Left colon (tissue), 2 donors: ENCODE measurements around the gene LRRC75A. TPM values are rescaled to one million over a fixed set of nuclear protein-coding genes. Genes with fewer than 3 reads are reported as not detected.
"Not testable (repeated sequence)": the region's sequence is repeated elsewhere in the genome, so short reads cannot be mapped to it uniquely, and the experiment has no call there.

ENCODE experiments used
- ATAC-seq: fragments of 200-7000 bp; cut with Tn5 transposase; one replicate; pipeline ENCODE4 v1.9.1; 2020; ENCODE audit warnings: mild to moderate bottlenecking, moderate library complexity
- DNase-seq, 2 donors: peaks; one replicate each; pipeline ENCODE4 v3.0.0-alpha.2; 2020
- intact Hi-C, 2 donors: fragments of 100-400 bp; cut with DNase I in 1 of 2; cut with micrococcal nuclease in 1 of 2; formaldehyde crosslinking; loops; one replicate each; pipeline versions ENCODE4 v1.11.2 to v1.14.0; 2022; cut with DNase I, micrococcal nuclease
- total RNA-seq, 2 donors: library from RNA; stranded (reverse); fragmentation: NEBNext Ultra II Directional; extraction: Animal tissue kit (Norgen Biotek cat#: 25700); gene quantifications; one replicate each; pipeline ENCODE4 v1.2.1, GENCODE V29; 2021
- donor health status: DM: no; HTN: no; CAD: no.
- donor health status: DM: yes; HTN: yes; CAD: no.

The LRRC75A gene
- total RNA-seq, 2 donors from 2014 or later = 62.3 to 75.3 TPM

GRCh38 chr17:16440901-16441629 lies 50.9 kb downstream of the LRRC75A start:
- DNase-seq (no peak), ATAC-seq (no peak)
- intact Hi-C loops = no loop called here

DNA sequence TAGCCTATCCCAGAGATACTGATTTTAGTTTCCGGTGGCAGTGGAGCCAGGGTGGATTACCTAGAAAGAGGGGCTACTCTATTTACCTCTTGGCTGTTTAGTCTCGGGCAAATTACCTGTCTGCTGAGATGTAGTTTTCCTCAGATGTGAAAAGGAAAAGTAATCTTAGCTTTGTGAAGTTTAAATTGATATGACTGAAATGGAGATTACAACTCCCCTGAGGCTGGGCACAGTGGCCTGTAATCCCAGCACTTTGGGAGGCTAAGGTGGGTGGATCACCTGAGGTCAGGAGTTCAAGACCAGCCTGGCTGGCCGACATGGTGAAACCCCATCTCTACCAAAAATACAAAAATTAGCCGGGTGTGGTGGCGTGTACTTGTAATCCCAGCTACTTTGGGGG lies 51.6 kb downstream of the LRRC75A start:
- intact Hi-C loops, ATAC-seq, DNase-seq: not testable (repeated sequence)

GRCh38 chr17:16439811-16440351 lies 52.1 kb downstream of the LRRC75A start:
- DNase-seq (no peak), ATAC-seq (peak; percentile 5)
- intact Hi-C loops = no loop called here

DNA sequence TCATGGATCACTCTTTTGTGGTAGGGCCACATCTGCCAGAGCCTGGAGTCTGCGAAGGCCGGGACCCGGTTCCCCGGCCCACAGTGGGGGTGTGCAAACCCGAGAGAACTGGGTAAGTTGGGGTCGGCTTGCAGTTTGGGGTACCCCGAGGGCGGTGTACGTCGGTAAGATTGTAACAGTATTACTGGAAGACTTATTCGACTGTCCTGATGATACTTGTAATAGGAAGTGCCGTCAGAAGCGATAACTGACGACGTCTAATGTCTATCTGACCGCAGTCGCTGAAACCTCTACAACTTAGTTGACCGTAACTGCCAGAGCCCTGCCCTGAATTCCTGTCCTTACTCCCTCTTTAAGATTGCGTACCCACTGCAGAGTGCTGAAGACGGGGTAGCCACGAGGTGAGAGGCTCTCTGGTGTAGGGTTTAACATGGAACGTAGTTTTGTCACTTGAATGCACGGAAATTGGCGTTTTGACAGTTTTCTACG lies 52.6 kb downstream of the LRRC75A start:
- intact Hi-C loops = no loop called here
- ATAC-seq (peak; percentile 32), DNase-seq (peak in 1 of 2 donors; percentile 54)

GRCh38 chr17:16438557-16439302 lies 53.3 kb downstream of the LRRC75A start:
- peak; percentile 92 to 96 for DNase-seq
- intact Hi-C loops = no loop called here
- peak; percentile 79 for ATAC-seq

DNA sequence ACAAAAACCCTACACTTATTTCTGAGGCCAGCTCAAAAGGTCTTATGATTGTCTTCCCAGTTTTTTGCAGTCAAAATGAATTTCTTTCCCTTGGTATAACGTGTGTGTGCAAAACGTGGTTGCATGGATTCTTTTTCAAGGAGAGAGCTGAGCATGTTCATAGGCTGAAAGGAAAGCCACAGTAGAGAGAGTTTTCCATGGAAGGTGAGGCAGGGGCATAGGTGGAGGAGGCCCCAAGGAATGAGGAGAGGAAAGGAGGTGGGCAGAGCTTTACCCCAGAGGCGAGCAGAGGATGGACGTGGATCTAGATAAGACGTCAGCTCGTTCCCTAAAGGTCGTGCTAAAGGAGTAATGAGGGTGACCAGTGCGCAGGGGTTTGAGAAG lies 53.8 kb downstream of the LRRC75A start:
- intact Hi-C loops = no loop called here
- DNase-seq = no peak
- peak; percentile 1 for ATAC-seq

GRCh38 chr17:16437083-16437482 lies 54.9 kb downstream of the LRRC75A start:
- intact Hi-C loops = no loop called here
- no peak for DNase-seq
- ATAC-seq = no peak

DNA sequence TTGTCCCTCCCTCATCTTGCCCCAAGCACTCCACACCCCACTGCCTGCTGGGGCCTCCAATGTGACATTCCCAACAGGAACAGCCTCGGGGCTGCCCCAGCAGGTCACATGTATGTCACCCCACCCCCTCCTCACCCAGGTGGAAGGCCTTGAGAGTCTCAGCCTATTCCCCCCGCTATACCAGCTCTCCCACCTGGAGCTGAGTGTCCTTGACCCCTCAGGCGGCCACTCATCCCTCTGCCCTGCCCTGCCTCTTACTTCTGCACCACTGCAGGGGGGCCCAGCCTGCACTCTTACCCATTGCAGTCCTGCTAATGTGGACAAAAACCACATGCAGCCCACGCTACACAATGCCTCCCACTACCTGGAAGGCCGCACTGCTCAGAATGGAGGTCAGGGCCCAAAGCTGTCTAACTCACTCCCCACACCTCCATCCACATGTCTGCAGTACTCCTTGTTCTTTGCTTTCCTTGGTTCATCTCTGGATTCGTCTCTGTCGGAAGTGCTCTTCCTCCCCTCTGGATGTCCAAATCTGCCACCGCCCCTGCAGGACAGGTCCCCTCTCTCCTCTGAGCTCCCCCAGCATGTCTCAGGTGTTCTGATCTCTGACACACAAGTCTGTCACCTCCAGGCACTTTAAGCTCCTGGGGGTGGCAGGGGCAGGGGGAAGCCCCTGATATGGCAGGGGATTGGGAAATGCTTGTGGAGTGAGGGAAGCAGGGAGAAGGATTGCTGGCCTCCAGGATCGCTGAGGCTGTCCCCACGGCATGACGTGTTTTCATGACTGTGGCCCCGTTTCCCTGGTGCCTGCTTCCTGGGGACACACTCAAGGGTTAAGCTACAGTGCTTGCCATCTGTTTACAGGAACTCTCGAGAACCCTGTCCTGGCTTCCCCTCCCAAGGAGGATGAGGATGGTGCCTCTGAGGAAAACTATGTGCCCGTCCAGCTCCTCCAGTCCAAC lies 55.8 kb downstream of the LRRC75A start:
- ATAC-seq = no peak
- intact Hi-C loops = no loop called here
- no peak for DNase-seq

DNA sequence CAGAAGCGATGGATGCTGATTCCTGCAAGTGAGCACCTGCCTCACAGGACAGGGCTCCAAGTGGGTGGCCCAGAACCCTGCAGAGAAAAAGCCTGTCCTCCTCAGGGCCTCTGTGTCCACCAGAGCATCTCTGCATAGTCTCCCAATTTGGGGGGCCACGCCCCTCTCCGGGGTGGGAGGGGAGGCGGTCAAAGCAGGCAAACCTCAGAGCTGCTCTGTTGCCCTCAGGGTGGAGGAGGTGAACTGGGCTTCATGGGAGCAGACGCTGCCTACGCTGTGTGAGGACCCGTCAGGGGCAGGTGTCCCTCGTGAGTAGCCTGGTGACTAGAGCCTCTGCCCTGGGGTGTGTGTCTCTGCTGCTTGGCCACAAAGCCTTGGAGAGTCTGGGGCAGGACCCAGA lies 57.3 kb downstream of the LRRC75A start:
- ATAC-seq = no peak
- no peak for DNase-seq
- intact Hi-C loops = no loop called here

DNA sequence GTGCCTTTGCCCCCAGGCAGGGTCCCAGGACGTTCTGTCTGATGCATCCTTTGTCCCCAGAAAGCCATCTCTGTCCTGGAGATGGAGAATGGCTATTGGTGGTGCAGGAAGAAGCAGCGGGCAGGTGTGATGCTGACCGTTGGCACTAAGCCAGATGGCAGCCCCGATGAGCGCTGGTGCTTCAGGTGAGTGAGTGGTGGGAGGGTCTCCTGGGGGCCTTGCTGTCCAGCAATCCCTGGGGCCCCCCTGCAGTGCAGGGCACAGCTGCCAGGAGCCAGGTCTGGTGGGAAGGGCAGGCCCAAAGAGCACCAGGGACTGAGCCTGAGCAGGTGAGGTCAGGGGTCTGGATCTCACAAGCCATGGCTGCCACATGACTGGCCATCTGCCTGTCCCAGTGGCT lies 58.5 kb downstream of the LRRC75A start:
- no peak for DNase-seq

DNA sequence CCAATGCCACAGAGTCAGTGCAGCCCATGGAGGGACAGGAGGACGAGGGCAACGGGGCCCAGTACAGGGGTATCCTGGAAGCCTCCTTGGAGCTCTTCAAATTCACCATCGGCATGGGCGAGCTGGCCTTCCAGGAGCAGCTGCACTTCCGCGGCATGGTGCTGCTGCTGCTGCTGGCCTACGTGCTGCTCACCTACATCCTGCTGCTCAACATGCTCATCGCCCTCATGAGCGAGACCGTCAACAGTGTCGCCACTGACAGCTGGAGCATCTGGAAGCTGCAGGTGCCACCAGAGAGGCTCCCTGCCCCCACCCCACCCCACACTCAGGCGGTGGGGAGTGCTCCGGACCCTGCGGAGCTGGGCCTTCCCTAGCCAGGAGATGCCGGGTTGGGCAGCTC lies 60.0 kb downstream of the LRRC75A start:
- intact Hi-C loops = no loop called here
- DNase-seq = no peak
- ATAC-seq = no peak

More for the DNA sequence above, 58.5 kb downstream of the LRRC75A start:
- no peak for ATAC-seq
- intact Hi-C loops = no loop called here

- intact Hi-C loops = no loop called here
- DNase-seq (no peak), ATAC-seq (no peak)
Measured at GRCh38 chr17:16430650-16431049, 61.3 kb downstream of the LRRC75A start.

DNA sequence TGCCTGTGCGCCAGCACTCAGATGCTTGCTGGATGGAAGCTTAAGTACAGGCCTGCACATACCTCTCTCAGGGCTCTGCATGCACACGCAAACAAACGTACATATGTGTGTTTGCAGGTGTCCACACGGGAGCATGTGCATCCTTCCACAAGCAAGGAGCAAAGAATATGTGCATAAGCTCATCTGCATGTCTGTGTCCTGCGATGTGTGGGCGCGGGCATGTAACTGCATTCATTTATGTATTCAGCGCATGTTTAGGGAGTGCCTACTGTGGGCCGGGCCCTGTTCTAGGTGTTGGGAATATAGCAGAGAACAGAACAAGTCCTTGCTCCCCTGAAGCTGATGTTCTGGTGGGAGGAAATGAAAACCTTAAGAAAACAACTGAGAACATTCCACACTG lies 62.9 kb downstream of the LRRC75A start:
- ATAC-seq (no peak), DNase-seq (no peak)
- intact Hi-C loops = no loop called here

- ATAC-seq (peak; percentile 87), DNase-seq (peak in 1 of 2 donors; percentile 71)
- intact Hi-C loops = no loop called here
Measured at GRCh38 chr17:16428098-16428882, 63.7 kb downstream of the LRRC75A start.

GRCh38 chr17:16427020-16427419 lies 65.0 kb downstream of the LRRC75A start:
- intact Hi-C loops = no loop called here
- no peak for DNase-seq
- no peak for ATAC-seq

DNA sequence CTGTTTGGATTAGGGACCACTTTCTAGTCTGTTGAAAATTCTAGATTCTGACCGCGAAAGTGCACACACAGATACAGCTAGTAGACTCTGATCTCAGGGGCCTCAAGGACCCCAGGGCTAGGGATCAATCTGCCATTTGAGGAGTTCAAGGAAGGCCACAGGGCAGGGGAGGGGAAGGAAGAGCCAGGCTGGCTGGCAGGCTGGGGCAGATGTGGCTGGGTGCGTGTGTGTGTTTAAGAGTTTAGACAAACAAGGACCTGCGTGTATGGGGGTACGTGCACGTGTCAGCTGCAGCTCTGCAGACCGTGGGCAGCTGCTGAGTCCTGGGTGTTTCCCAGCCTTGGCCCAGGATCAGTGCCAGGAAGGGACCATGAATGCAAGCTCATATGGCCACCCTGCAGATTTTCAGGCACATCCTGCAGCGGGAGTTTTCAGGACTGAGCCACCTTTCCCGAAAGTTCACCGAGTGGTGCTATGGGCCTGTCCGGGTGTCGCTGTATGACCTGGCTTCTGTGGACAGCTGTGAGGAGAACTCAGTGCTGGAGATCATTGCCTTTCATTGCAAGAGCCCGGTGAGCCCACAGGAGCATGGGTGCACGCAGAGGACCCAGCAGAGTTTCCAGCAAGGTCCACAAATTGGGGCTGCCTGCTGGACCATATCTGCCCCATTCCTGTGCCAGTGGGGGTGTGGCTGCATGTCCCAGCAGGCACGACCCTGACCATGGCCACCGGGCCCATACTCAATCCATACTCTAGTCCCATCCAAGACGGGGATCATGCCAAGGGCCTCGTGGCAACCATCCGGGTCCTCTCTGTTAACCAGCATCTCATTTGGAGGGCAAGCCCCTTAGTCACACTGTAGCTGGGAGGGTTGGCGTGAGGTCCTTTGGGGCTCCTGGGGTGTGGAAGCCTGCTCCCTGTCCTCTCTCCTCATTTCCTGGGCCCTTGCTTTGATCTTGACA lies 66.0 kb downstream of the LRRC75A start:
- ATAC-seq (peak; percentile 69), DNase-seq (no peak)
- intact Hi-C loops = no loop called here

GRCh38 chr17:16425202-16425601 lies 66.8 kb downstream of the LRRC75A start:
- intact Hi-C loops = no loop called here
- DNase-seq (no peak), ATAC-seq (no peak)
